Fibroblast of lung (primary cell): Measurements from ENCODE around the gene CLMN.

Experiments used
- EZH2 ChIP-seq: IDR thresholded peaks from 2 replicates; pipeline ENCODE4 v1.5.1; 2012; ENCODE audit warnings: low read length, control low read depth, mild to moderate bottlenecking; ENCODE audit errors: missing control alignments
- TF ChIP-seq, protein P1 (sequence below), 2 donors: IDR thresholded peaks in 1 of 2; conservative IDR thresholded peaks in 1 of 2; 1 replicate in 1 of 2; 2 replicates in 1 of 2; pipeline ENCODE4 v1.5.1; 2011 to 2012; ENCODE audit warnings: low read length in 2 of 2, control low read depth in 1 of 2, inconsistent platforms in 1 of 2, low read depth in 1 of 2, mild to moderate bottlenecking in 1 of 2

DNA sequence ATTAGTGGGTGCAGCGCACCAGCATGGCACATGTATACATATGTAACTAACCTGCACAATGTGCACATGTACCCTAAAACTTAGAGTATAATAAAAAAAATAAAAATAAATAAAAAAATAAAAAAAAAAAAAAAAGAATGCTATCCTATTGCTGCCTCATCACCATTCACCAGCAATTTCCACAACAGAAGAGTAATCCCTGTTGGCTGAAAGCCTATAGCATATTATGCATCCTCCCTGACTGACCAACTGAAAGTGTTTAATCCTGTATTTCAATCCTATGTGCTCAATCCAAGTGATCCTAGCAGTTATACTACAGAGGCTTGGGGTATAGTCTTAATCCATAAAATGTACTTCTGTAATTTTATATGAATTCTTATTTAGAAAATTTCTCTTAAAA lies 180.8 kb downstream of the CLMN start:
- TF ChIP-seq, protein P1, sequence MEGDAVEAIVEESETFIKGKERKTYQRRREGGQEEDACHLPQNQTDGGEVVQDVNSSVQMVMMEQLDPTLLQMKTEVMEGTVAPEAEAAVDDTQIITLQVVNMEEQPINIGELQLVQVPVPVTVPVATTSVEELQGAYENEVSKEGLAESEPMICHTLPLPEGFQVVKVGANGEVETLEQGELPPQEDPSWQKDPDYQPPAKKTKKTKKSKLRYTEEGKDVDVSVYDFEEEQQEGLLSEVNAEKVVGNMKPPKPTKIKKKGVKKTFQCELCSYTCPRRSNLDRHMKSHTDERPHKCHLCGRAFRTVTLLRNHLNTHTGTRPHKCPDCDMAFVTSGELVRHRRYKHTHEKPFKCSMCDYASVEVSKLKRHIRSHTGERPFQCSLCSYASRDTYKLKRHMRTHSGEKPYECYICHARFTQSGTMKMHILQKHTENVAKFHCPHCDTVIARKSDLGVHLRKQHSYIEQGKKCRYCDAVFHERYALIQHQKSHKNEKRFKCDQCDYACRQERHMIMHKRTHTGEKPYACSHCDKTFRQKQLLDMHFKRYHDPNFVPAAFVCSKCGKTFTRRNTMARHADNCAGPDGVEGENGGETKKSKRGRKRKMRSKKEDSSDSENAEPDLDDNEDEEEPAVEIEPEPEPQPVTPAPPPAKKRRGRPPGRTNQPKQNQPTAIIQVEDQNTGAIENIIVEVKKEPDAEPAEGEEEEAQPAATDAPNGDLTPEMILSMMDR (conservative IDR thresholded peaks at IDR 0.05 in 1 of 2, IDR thresholded peaks at IDR 0.05 in 1 of 2; ENCODE audit: low read depth in 1 of 2, low read length in 2 of 2) = no peak
- no peak for TF ChIP-seq EZH2
